Measurements from ENCODE around the gene AK2.

The AK2 gene

DNA sequence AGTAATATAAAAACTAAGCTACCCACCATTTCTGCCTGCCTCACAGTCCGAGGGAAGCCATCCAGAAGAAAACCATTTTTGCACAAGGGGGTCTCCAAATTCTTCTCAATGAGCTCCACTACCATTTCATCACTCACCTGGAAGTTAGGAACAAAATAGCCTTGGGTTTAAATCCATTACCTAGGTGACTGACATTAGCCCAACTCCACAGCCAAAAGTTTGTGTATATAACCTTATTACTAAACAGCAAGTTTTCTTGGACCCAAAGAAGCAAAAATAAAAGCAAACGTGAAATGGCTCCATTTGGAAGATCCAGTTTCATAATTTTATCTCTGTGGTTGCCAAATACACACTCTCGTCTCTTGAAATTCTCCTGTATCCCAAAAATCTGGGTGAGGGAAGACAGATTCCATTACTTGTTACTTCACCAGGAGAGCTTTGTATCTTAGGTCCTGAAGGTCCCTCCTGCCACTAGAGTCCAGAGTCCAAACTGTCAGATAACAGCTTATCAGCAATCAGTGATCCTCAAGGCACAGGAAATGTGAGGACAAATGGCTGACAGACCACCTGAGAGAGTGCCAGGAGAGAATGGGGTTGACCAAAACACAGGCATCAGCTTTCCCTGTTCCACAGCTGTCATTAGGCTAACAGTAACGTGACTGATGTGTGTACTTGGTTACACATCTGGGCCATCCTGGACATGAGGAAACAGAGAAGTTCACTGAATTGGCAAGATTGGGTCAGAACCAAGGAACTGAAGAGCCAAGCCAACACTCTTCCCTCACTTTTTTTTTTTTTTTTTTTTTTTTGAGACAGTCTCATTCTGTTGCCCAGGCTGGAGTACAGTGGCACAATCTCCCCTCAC is 14.9 kb downstream of the AK2 start:
- no peak for DNase-seq

DNA sequence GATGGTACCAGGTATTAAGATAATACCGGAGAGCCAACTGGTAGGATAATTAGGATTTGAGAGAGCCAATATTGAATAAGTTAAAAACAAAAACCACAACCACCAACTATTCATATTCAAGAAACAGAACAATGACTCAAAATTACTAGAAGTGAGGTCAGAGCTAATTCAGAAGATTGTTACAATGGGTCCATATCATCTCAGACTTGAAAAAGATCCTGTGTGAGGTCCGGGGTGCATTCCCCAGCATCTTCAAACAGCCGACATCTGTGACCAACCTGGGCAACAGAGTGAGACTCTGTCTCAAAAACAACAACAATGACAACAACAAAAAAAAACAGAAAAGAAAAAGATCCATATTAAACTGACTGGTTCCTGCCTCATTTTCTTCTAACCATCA is 18.6 kb downstream of the AK2 start:
- DNase-seq = no peak

DNA sequence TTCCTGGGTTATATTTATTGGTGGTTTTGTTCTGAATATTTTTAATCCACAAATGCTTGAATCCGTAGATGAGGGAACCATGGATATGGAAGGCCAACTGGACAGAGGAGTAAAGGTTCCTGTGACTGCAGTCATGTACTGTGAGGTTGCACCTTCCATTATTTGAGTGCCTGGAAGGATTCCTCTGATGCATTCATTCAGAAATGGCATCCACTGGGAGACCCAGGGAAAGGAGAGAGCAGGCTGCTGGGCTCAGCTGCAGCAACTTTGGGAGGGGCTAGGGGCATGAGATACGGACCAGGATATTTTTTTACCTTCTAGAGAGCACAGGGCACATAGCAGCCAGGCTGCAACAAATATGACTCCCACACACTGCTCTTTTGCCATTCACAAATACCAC is 19.5 kb downstream of the AK2 start:
- no peak for DNase-seq

- DNase-seq = no peak
Measured at GRCh38 chr1:33015216-33015615, 21.5 kb downstream of the AK2 start.

DNA sequence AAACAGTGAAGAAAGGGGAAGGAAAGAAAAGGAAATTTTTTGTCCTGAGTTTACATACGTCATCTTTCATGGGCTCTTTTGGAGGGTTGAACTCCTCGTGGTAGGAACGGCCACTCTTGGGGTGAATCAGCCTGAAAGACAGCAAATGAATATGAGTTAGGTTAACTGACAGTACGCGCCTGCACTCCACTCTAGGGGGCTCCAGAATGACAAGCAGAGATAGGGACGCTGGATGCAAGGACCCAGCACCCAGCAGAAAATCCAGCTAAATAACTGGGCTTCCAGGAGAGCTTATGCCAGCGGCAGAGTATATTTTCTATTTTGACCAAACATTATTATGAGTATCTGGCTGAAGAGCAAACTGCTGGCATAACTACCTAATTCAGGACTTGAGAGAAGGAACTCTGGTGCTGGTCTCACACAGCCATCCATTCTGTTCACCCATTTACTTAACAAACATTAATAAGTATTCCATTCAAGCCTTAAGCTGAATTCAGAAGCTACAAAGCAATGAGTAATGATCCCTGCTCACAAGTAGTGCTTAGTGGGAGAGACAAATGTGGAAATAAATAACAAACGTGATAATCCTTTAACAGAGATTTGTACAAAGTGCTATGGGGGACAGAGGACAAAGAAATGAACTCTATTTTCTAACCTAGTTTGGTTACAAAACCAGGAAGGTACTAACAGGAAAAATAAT is 22.1 kb downstream of the AK2 start:
- no peak for DNase-seq

GRCh38 chr1:33013791-33014190 is 22.9 kb downstream of the AK2 start:
- no peak for DNase-seq

DNA sequence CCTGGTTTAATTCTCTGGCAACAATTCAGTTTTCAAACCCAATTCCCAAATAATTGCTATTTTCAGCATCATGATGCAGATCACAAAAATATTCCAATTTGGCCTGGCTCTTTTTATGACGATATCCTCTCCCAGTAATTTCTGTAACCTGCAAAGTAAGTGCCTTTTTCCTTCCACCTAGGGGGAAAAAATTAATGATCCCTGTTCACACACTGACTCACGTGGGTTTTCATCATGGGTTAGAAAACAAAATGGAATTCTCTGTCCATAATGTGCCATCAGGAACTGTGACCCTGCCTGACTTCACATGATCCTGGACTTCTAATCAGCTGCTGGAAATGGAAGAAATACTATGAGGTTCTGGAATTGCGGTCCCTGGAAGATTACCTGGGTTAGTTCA is 24.5 kb downstream of the AK2 start:
- no peak for DNase-seq

- no peak for DNase-seq
Measured at GRCh38 chr1:33010932-33011731, 25.6 kb downstream of the AK2 start.

DNA sequence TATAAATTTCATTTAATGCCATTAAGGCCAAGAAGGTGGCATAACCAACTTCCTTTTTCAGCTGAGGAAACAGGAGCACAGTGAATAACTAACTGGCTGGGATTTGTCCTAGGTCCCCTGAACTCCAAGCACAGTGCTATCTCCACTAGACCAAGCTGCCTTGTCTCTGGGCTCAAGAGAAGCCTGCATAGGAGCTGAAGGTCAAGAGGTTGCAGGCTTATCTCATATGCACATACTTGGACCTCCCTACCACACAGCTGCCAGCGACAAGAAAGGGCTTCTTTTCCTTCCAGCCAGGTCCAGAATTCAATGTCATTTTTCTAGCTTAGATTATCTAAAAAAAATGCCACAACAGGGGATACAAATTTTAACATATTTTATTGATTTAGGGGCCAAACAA is 27.1 kb downstream of the AK2 start:
- DNase-seq = no peak

DNA sequence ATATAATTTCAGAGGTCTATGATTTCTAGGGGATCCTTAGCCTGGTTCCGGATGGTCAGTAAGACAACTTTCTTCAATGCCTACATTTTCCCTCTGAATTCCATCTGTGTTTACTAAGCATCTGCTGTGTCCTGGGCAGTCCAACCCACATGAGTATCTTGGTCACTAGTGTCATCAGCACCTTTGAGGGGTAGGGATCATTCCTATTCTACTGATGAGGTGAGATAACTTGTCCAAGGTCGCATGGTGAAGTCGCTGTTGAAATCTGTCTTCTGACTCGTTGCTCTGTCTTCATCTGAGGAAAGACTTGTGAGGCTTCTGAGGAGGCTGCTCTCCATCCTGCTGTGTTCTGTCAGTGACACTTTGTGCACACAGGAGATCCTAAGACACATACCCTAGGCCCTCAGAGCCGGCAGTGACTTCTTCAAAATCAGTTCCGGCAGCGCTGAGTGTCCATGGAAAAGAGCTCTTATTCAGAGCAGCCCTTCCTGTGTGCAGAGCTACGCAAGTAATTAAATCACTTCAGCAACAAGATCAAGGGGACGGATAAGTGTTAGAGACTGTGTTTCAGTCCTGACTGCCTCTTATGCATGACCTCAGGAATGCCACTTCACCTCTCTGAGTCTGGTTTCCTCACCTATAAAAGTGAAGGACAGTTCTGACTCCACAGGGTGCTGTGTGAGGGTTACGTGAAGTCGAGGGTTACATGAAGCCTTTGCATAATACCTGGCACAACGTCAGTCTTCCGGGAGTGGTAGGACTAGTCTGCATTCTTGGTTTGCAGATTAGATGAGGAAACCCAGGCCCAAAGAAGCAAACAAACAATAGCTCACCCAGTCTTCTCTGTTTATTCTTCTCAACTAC is 28.4 kb downstream of the AK2 start:
- DNase-seq = no peak

GRCh38 chr1:33007190-33008050 is 29.3 kb downstream of the AK2 start:
- DNase-seq = peak in 1 of 2 experiments; percentile 71

GRCh38 chr1:33005838-33006421 is 30.8 kb downstream of the AK2 start:
- DNase-seq = no peak

DNA sequence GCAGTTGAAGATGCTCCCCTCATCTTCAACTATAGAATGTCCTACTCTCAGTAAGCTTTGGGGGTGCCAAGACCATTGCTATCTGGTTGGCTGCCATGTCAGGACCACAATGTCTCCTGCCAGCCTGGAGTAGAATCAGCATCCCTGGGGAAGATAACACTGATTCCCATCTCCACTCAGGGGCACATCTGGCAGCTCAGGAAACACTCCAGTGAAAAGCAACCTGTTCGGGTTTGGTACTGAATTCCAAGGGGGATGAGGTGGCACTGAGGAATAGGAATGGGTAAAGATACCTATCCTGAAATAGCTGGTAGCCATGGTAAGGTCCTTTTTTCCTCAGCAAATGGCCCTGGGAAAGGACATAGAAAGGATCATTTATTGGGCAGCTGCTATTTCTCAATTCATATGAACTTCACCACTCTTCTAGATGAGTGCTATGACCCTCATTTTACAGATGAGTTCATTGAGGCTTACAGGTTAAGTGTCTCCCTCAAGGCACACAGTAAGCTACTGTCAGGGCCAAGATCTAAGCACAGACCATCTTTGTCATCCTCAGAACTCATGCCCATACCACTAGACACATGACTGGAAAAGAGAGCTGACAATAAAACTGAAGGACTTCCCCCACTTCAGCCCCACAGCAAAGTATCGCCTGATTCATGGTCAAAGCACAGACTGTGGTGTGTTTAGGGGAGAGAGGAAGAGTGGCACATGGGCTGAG is 31.4 kb downstream of the AK2 start:
- DNase-seq = no peak

GRCh38 chr1:33004613-33005012 is 32.1 kb downstream of the AK2 start:
- no peak for DNase-seq

GRCh38 chr1:33003657-33004056 is 33.0 kb downstream of the AK2 start:
- DNase-seq = no peak

DNA sequence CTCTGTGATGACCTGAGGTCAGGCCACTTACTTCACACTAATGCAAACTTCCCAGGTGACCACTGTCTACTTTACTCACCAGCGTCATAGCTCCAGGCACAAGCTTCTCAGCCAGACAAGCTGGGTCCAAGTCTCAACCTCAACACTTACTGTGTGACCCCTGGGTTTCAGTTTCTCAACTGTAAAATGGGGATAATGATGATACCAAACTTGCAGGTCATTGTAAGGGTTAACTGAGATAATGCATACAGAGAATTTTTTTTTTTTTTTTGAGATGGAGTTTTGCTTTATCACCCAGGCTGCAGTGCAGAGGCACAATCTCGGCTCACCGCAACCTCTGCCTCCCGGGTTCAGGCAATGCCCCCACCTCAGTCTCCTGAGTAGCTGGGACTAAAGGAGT is 34.7 kb downstream of the AK2 start:
- no peak for DNase-seq

- no peak for DNase-seq
Measured at GRCh38 chr1:33001282-33001681, 35.4 kb downstream of the AK2 start.

- DNase-seq = no peak
Measured at GRCh38 chr1:33000427-33001026, 36.2 kb downstream of the AK2 start.

DNA sequence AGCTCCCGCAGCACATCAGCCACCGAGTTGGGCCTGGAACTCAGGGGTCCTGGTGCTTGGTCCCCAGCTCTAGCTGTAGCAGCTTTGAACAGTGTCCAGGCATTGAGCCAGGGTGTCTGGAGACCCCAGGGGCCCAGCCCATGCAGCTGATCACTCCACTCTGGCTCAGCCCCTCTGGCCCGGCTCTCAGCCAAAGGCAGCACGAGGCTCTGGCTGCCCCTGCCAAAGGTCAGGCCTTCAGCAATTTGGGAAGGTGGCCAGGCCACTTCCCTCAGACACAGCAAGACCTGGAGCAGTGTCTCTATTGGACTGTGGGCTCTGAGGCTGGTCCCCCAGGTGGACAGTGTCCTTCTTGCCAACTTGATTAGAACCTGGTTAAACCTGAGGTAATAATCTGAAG is 37.7 kb downstream of the AK2 start:
- no peak for DNase-seq

DNA sequence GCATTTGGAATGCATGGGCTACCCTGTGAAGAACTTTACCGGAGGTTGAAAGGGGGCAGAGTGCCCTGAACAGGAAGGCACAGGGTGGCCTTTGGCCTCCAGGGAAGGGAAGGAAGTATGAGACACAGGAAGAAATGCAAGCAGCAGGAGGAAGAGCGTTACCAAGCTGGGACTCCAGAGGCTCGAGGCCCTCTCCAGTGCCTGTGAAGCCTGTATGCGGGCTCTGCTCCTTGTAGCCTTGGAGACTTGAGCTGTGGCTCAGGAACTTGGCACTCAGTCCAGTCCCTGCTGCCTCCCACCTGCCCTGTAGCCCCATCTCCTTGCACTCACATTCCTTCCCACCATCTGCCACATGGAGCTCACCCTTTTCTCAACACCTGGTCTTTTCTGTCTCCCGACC is 38.6 kb downstream of the AK2 start:
- no peak for DNase-seq

Measured in SW 1271 (cell line).